GM12872 (cell line): Measurements from ENCODE around the gene PRKCH.

ENCODE experiments used
- CTCF ChIP-seq: IDR thresholded peaks from 3 replicates; pipeline ENCODE4 v1.5.1; 2011; ENCODE audit warnings: low read depth, mild to moderate bottlenecking, low read length, moderate library complexity; ENCODE audit not compliant: insufficient read depth

The PRKCH gene

DNA sequence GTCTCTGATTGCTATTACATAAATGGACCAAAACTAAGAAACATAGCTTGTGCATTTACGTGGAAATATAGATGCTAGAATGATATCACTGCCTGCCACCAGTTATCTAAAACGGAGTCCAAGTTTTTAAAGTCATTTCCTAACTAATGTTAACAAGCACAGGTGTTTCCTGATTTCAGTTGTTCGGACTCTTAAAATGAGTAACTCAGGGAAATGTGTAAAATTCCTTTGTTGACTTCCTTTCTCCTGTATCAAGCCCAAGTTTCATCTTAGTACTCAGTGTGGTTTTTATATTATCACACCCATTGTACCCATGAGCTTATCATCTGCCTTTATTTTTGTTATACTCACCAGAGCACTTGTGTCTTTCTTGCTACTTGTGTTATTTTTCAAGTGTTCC, 13.2 kb upstream of the PRKCH start:
- no peak for TF ChIP-seq CTCF

DNA sequence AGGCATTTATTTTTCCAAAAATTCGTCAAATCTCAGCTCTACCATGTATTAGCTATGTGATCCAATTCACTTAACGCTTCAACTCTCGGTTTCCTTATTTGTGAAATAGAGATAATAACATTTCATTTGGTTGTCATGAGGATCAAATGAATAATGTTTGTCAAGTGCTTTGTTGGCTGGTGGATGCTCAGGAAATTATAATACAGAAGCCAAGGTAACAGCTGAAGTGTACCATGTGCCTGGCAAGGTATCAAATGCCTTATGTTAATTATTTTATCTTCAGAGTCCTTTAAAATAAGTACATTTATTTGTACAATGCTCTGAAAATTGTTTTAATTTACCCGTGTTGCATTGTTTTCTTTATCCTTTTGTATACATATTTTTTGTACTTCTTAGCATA, 6.1 kb upstream of the PRKCH start:
- no peak for TF ChIP-seq CTCF

DNA sequence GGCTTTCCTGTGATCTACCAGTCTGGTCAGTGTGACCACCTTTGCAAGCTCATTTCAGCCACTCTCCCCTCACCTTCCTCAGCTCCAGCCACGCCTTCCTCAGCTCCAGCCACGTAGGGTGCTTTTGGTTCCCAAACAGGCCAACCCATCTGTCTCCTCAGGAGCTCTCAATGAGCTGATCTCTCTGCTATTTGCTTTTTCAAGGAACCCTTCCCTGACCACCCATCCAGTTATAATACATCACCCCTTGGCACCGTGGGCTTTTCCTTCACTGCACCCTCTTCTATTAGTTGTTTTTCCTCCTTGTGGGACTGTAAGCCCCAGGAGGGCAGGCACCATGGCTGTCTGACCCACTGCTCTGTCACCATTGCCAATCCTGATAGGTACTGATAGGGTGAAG, 2.3 kb upstream of the PRKCH start:
- no peak for TF ChIP-seq CTCF

DNA sequence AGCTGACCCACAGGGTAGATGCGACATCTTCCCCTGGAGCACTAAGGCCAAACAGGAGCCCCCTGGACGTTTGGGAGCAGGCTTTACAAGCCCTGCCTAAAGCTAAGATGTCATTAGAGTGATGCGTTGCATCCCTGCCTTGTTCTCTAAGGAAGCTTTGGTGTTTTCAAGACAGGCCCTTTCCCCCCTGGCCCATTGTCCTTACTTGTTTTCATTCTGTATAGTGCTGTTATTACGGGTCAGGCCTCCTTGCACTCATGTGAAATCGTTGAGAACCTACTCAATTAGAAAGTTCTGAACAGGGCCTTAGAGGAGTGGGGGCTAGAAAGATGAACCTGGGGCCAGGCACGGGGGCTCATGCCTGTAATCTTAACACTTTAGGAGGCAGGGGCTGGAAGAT, 1.7 kb upstream of the PRKCH start:
- TF ChIP-seq CTCF, result no peak

DNA sequence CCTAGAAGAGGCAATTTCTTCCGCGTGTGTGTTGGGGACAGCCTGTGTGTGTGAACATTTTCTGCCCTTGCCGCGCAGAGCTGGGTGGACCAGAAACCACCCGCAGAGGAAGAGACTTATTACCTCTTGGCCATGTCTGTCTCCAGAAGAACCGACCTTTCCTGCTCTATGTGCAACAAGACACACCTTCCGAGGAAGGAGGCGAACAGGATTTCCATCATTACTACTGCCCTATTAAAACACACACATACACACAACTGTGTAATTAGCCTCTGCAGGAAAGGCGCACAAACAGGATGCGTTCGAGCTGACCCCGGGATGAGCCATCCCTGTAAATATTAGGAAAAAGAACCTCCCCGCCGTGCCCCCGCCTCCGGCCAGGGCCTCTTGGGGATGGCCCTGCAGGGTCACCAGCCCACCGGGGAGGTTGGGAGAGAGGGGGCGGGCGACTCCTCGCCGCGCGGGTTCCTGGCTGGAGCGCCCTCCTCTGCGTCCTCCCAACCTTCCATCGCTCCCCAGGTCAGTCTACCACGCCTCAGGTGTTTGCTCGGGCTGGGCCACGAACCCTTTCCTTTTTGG, 484 bp upstream of the PRKCH start:
- TF ChIP-seq CTCF, result no peak

DNA sequence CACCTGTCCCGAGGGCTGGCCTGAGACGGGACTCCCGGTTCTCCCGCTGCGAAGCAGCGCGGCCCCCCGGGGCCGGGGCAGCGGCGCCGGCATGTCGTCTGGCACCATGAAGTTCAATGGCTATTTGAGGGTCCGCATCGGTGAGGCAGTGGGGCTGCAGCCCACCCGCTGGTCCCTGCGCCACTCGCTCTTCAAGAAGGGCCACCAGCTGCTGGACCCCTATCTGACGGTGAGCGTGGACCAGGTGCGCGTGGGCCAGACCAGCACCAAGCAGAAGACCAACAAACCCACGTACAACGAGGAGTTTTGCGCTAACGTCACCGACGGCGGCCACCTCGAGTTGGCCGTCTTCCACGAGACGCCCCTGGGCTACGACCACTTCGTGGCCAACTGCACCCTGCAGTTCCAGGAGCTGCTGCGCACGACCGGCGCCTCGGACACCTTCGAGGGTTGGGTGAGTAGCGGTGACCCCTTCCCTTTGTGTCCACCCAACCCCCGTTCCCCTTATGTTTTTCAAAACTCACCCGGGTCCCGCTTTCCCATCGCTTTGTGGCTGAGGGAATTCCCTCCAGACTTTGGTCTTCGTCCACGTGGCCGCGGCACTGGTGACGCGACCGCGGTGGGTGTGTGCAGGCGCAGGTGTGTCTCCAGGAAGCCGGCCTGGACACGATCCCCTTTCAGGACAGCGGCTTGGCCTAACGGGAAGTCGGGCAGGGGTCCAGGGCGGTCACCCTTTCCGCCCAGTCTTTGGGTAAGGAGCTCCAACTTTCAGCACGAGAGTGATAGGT, 826 bp downstream of the PRKCH start:
- no peak for TF ChIP-seq CTCF

DNA sequence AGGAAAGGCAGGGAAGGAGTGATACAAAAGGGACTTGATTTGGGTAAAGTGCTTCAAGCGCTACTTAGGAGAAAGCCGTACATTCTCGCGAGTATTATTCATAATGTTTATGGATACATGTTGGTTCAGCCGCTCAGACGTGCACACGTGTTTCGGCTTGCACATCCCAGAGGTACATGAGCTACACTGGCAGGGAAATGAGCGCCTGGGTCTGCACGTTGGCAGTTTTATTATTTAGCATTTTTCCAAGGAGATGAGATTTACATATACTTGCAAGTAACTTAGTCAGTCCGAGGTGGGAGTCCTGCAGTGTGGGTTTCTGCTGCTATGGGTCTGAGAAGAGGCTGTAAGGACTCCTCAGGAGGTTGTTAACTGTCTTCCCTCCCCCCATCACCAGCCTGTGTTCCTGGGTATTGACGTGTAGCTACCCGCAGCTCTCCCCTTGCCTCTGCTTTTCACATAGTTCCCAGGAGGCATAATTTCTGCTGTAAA, 1.5 kb downstream of the PRKCH start:
- TF ChIP-seq CTCF, result no peak
